ENCODE measurements around the gene SH3RF2.

DNA sequence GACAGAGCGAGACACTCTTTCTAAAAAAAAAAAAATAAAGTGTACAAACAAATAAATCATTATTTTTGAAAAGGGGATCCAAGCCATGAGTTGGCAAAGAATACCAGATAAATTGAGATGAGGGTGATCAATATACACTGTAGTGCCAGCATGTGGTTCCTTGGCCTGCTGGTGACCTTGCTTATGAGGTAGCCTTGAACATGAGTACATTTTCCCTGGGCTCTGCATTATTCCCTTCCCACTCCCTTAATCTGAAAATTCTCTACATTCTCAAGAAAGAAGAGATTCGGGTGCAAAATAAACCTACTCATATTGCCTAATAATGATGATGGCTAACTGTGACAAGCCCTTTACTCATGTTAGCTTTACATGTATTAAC is 33.3 kb downstream of the SH3RF2 start:
- no peak for TF ChIP-seq CTCF (IDR thresholded peaks at IDR 0.05)
- no peak for TF ChIP-seq EP300 (IDR thresholded peaks at IDR 0.05; ENCODE audit: low read depth)
- no peak for TF ChIP-seq POLR2A (IDR thresholded peaks at IDR 0.05)
